ENCODE data around the gene MRGPRE. TPM values are rescaled to one million over a fixed set of nuclear protein-coding genes. Genes with fewer than 3 reads are reported as not detected.

The MRGPRE gene
- total RNA-seq, 1 experiment from 2014 or later = not detected

- no peaks in the 10 kb centered on the region for H4K20me1 ChIP-seq (ENCODE audit: insufficient read depth)
- H3K27ac ChIP-seq = no peak overlapping the region
- H3F3A ChIP-seq (ENCODE audit: insufficient read depth, low read depth) = no peaks in the 10 kb centered on the region
- no peaks in the 10 kb centered on the region for H3K36me3 ChIP-seq (ENCODE audit: low read depth)
- no peaks in the 10 kb centered on the region for H3K4me1 ChIP-seq (replicated peaks; ENCODE audit: insufficient read depth)
- no peak overlapping the region for H2AFZ ChIP-seq
- POLR2A ChIA-PET (ENCODE audit: unreplicated experiment) = no interaction called here
- peaks cover 54% of the 10 kb centered on the region for H3K27me3 ChIP-seq (ENCODE audit: insufficient read depth, low read depth)
- H3K9me3 ChIP-seq (ENCODE audit: insufficient read depth, low read depth) = no peaks in the 10 kb centered on the region
- H3K79me2 ChIP-seq (ENCODE audit: low read depth) = no peaks in the 10 kb centered on the region
- H3K4me3 ChIP-seq = no peak overlapping the region
- H3K9me2 ChIP-seq (ENCODE audit: insufficient read depth) = no peaks in the 10 kb centered on the region
- intact Hi-C loops (cut with micrococcal nuclease; ENCODE audit: unreplicated experiment) = no loop called here
- CTCF ChIA-PET = no interaction called here
- no peak for TF ChIP-seq CTCF (conservative IDR thresholded peaks at IDR 0.05)
- TF ChIP-seq EZH2 (IDR thresholded peaks at IDR 0.05; ENCODE audit: low read depth) = no peak
- H3K4me2 ChIP-seq = no peak overlapping the region
- no peak for DNase-seq
- BruUV-seq (replicated peaks) = no TSS peak
Measured at GRCh38 chr11:3202759-3203158, 29.5 kb downstream of the MRGPRE start.

- Histone ChIP-seq H2AFZ (no peak overlapping the region), H3K4me1 (replicated peaks; ENCODE audit: insufficient read depth) (no peaks in the 10 kb centered on the region), H4K20me1 (ENCODE audit: insufficient read depth) (no peaks in the 10 kb centered on the region), H3K4me3 (no peak overlapping the region), H3K27ac (no peak overlapping the region), H3K9me3 (ENCODE audit: insufficient read depth, low read depth) (no peaks in the 10 kb centered on the region), H3F3A (ENCODE audit: insufficient read depth, low read depth) (no peaks in the 10 kb centered on the region), H3K36me3 (ENCODE audit: low read depth) (no peaks in the 10 kb centered on the region), H3K79me2 (ENCODE audit: low read depth) (no peaks in the 10 kb centered on the region), H3K4me2 (no peak overlapping the region), H3K9me2 (ENCODE audit: insufficient read depth) (no peaks in the 10 kb centered on the region), H3K27me3 (ENCODE audit: insufficient read depth, low read depth) (peaks cover 54% of the 10 kb centered on the region)
- no TSS peak for BruUV-seq (replicated peaks)
- POLR2A ChIA-PET (ENCODE audit: unreplicated experiment) = no interaction called here
- intact Hi-C loops (cut with micrococcal nuclease; ENCODE audit: unreplicated experiment) = no loop called here
- CTCF ChIA-PET = no interaction called here
- TF ChIP-seq EZH2 (IDR thresholded peaks at IDR 0.05; ENCODE audit: low read depth) (no peak), CTCF (conservative IDR thresholded peaks at IDR 0.05) (no peak)
- no peak for DNase-seq
Measured at GRCh38 chr11:3202305-3202704, 29.9 kb downstream of the MRGPRE start.

GRCh38 chr11:3201677-3202181, 30.5 kb downstream of the MRGPRE start:
- H2AFZ ChIP-seq = no peak overlapping the region
- H3F3A ChIP-seq (ENCODE audit: insufficient read depth, low read depth) = no peaks in the 10 kb centered on the region
- POLR2A ChIA-PET (ENCODE audit: unreplicated experiment) = no interaction called here
- CTCF ChIA-PET = no interaction called here
- peaks cover 56% of the 10 kb centered on the region for H3K27me3 ChIP-seq (ENCODE audit: insufficient read depth, low read depth)
- no peaks in the 10 kb centered on the region for H3K79me2 ChIP-seq (ENCODE audit: low read depth)
- H3K27ac ChIP-seq = no peak overlapping the region
- no peaks in the 10 kb centered on the region for H4K20me1 ChIP-seq (ENCODE audit: insufficient read depth)
- no peaks in the 10 kb centered on the region for H3K9me2 ChIP-seq (ENCODE audit: insufficient read depth)
- intact Hi-C loops (cut with micrococcal nuclease; ENCODE audit: unreplicated experiment) = no loop called here
- no peak for DNase-seq
- TF ChIP-seq EZH2 (IDR thresholded peaks at IDR 0.05; ENCODE audit: low read depth) (no peak), CTCF (conservative IDR thresholded peaks at IDR 0.05) (no peak)
- H3K4me2 ChIP-seq = no peak overlapping the region
- H3K4me3 ChIP-seq = no peak overlapping the region
- H3K9me3 ChIP-seq (ENCODE audit: insufficient read depth, low read depth) = no peaks in the 10 kb centered on the region
- H3K4me1 ChIP-seq (replicated peaks; ENCODE audit: insufficient read depth) = no peaks in the 10 kb centered on the region
- BruUV-seq (replicated peaks) = no TSS peak
- no peaks in the 10 kb centered on the region for H3K36me3 ChIP-seq (ENCODE audit: low read depth)

Measured in PC-9 (cell line).